SK-N-SH treated with all-trans-retinoic acid at 6 μM for 48 hours (cell line): ENCODE data around the gene ZNF469.

Experiments used
- ATAC-seq: fragments of 200-7000 bp; cut with Tn5 transposase; 3 replicates; pipeline ENCODE4 v1.9.1; 2020; ENCODE audit warnings: mild to moderate bottlenecking, moderate library complexity
- BACH2 ChIP-seq: fragments of 250-450 bp; sonication (Bioruptor Pico); IDR thresholded peaks from 2 replicates; pipeline ENCODE4 v1.9.0; 2021; ENCODE audit warnings: mild to moderate bottlenecking, borderline replicate concordance
- CSDC2 ChIP-seq: fragments of 250-450 bp; sonication (Bioruptor Pico); IDR thresholded peaks from 2 replicates; pipeline ENCODE4 v1.5.0; 2020; ENCODE audit warnings: mild to moderate bottlenecking, moderate library complexity
- ESRRG ChIP-seq: fragments of 250-450 bp; sonication (Bioruptor Pico); IDR thresholded peaks from 2 replicates; pipeline ENCODE4 v1.6.1; 2021; ENCODE audit warnings: mild to moderate bottlenecking
- GLIS3 ChIP-seq: fragments of 250-450 bp; sonication (Bioruptor Pico); IDR thresholded peaks from 2 replicates; pipeline ENCODE4 v1.5.0; 2020; ENCODE audit warnings: mild to moderate bottlenecking, moderate library complexity
- ISL1 ChIP-seq: fragments of 250-450 bp; sonication (Bioruptor Pico); IDR thresholded peaks from 2 replicates; pipeline ENCODE4 v2.1.2; 2022; ENCODE audit warnings: mild to moderate bottlenecking, moderate library complexity
- OSR1 ChIP-seq: fragments of 250-450 bp; sonication (Bioruptor Pico); IDR thresholded peaks from 2 replicates; pipeline ENCODE4 v1.8.0; 2022; ENCODE audit warnings: moderate library complexity, mild to moderate bottlenecking, inconsistent platforms
- PATZ1 ChIP-seq: fragments of 250-450 bp; sonication (Bioruptor Pico); IDR thresholded peaks from 2 replicates; pipeline ENCODE4 v1.8.0; 2020; ENCODE audit warnings: mild to moderate bottlenecking, moderate library complexity, borderline replicate concordance
- PPARA ChIP-seq: fragments of 250-450 bp; sonication (Bioruptor Pico); IDR thresholded peaks from 2 replicates; pipeline ENCODE4 v1.5.0; 2020; ENCODE audit warnings: mild to moderate bottlenecking, borderline replicate concordance
- RARB ChIP-seq: fragments of 250-450 bp; sonication (Bioruptor Pico); IDR thresholded peaks from 2 replicates; pipeline ENCODE4 v1.8.0; 2021; ENCODE audit warnings: mild to moderate bottlenecking, moderate library complexity
- SNAI2 ChIP-seq: fragments of 250-450 bp; sonication (Bioruptor Pico); IDR thresholded peaks from 2 replicates; pipeline ENCODE4 v1.5.0; 2020; ENCODE audit warnings: mild to moderate bottlenecking, moderate library complexity
- TCF4 ChIP-seq: fragments of 250-450 bp; sonication (Bioruptor Pico); IDR thresholded peaks from 2 replicates; pipeline ENCODE4 v1.8.0; 2021; ENCODE audit warnings: mild to moderate bottlenecking, moderate library complexity, borderline replicate concordance
- TOX ChIP-seq: fragments of 250-450 bp; sonication (Bioruptor Pico); IDR thresholded peaks from 2 replicates; pipeline ENCODE4 v1.8.0; 2021; ENCODE audit warnings: mild to moderate bottlenecking, moderate library complexity, borderline replicate concordance
- TSHZ2 ChIP-seq: fragments of 250-450 bp; sonication (Bioruptor Pico); IDR thresholded peaks from 2 replicates; pipeline ENCODE4 v1.5.0; 2020; ENCODE audit warnings: mild to moderate bottlenecking, moderate library complexity
- ZC3H10 ChIP-seq: fragments of 250-450 bp; sonication (Bioruptor Pico); IDR thresholded peaks from 2 replicates; pipeline ENCODE4 v1.5.1; 2021; ENCODE audit warnings: mild to moderate bottlenecking, moderate library complexity
- ZNF565 ChIP-seq: fragments of 450-650 bp; formaldehyde crosslinking; conservative IDR thresholded peaks from 2 replicates; pipeline ENCODE4 v1.5.0; 2020; ENCODE audit warnings: low read depth, mild to moderate bottlenecking, moderate library complexity
- ZNF70 ChIP-seq: fragments of 450-650 bp; formaldehyde crosslinking; IDR thresholded peaks from 2 replicates; pipeline ENCODE4 v1.5.0; 2020; ENCODE audit warnings: mild to moderate bottlenecking, moderate library complexity
- ZNF8 ChIP-seq: fragments of 450-650 bp; formaldehyde crosslinking; IDR thresholded peaks from 2 replicates; pipeline ENCODE4 v1.5.0; 2020; ENCODE audit warnings: mild to moderate bottlenecking, moderate library complexity
- TF ChIP-seq, protein P1 (sequence below): fragments of 250-450 bp; sonication (Bioruptor Pico); IDR thresholded peaks from 2 replicates; pipeline ENCODE4 v1.5.1; 2021; ENCODE audit warnings: mild to moderate bottlenecking, moderate library complexity
- TF ChIP-seq, protein P2 (sequence below): fragments of 250-450 bp; sonication (Bioruptor Pico); IDR thresholded peaks from 2 replicates; pipeline ENCODE4 v1.8.0; 2021; ENCODE audit warnings: low read depth, mild to moderate bottlenecking, moderate library complexity, borderline replicate concordance
- TF ChIP-seq, protein P3 (sequence below): fragments of 250-450 bp; sonication (Bioruptor Pico); IDR thresholded peaks from 2 replicates; pipeline ENCODE4 v1.5.1; 2020; ENCODE audit warnings: low read depth, mild to moderate bottlenecking, moderate library complexity

The ZNF469 gene

DNA sequence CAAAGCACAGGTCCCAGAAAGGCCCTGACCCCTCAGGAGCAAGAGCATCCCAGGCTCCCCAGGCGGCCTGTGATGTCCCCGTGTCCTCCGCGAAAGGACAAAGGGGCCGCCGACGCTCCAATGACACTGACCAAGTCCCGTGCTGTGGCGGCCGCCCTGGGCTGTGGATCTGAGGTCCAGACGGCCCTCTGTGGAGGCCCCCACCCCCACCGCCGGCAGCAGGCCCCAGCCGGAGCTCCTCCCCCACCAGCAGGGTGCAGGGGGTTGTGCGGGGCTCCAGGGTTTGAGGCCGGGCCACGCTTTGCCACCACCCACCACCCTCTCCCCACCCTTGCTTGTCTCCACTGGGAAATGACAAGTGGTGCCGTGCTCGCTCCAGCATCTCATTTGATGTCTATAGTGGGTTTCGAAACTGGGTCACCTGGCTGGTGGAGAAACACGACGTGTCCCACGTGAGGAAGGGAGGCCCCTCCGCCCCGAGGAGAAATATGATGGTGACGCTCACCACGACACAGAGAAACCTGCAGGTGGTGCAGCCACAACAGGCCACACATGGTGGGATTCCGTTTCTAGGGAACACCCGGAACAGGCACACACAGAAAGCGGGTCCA, 31.2 kb upstream of the ZNF469 start:
- ATAC-seq: no peak
- TF ChIP-seq CSDC2 (CRISPR knock-in tag) (no peak), TCF4 (CRISPR knock-in tag) (no peak), PPARA (CRISPR knock-in tag) (no peak), ZNF8 (CRISPR knock-in tag) (no peak), PATZ1 (no peak), BACH2 (no peak), SNAI2 (CRISPR knock-in tag) (no peak), ZC3H10 (no peak), OSR1 (no peak), ESRRG (CRISPR knock-in tag) (no peak), RARB (no peak), TOX (CRISPR knock-in tag) (no peak), TSHZ2 (no peak), ZNF565 (CRISPR knock-in tag) (no peak), ISL1 (CRISPR knock-in tag) (no peak)
- TF ChIP-seq, protein P1, sequence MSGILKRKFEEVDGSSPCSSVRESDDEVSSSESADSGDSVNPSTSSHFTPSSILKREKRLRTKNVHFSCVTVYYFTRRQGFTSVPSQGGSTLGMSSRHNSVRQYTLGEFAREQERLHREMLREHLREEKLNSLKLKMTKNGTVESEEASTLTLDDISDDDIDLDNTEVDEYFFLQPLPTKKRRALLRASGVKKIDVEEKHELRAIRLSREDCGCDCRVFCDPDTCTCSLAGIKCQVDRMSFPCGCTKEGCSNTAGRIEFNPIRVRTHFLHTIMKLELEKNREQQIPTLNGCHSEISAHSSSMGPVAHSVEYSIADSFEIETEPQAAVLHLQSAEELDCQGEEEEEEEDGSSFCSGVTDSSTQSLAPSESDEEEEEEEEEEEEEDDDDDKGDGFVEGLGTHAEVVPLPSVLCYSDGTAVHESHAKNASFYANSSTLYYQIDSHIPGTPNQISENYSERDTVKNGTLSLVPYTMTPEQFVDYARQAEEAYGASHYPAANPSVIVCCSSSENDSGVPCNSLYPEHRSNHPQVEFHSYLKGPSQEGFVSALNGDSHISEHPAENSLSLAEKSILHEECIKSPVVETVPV (CRISPR knock-in tag): no peak
- TF ChIP-seq, protein P2, sequence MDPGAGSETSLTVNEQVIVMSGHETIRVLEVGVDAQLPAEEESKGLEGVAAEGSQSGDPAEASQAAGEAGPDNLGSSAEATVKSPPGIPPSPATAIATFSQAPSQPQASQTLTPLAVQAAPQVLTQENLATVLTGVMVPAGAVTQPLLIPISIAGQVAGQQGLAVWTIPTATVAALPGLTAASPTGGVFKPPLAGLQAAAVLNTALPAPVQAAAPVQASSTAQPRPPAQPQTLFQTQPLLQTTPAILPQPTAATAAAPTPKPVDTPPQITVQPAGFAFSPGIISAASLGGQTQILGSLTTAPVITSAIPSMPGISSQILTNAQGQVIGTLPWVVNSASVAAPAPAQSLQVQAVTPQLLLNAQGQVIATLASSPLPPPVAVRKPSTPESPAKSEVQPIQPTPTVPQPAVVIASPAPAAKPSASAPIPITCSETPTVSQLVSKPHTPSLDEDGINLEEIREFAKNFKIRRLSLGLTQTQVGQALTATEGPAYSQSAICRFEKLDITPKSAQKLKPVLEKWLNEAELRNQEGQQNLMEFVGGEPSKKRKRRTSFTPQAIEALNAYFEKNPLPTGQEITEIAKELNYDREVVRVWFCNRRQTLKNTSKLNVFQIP (CRISPR knock-in tag): no peak
- TF ChIP-seq, protein P3, sequence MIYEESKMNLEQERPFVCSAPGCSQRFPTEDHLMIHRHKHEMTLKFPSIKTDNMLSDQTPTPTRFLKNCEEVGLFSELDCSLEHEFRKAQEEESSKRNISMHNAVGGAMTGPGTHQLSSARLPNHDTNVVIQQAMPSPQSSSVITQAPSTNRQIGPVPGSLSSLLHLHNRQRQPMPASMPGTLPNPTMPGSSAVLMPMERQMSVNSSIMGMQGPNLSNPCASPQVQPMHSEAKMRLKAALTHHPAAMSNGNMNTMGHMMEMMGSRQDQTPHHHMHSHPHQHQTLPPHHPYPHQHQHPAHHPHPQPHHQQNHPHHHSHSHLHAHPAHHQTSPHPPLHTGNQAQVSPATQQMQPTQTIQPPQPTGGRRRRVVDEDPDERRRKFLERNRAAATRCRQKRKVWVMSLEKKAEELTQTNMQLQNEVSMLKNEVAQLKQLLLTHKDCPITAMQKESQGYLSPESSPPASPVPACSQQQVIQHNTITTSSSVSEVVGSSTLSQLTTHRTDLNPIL (CRISPR knock-in tag): no peak

GRCh38 chr16:88352261-88353200, 30.2 kb upstream of the ZNF469 start:
- no peak for TF ChIP-seq TCF4 (CRISPR knock-in tag)
- no peak for TF ChIP-seq PPARA (CRISPR knock-in tag)
- TF ChIP-seq ZNF70 (CRISPR knock-in tag): no peak
- no peak for TF ChIP-seq ZC3H10
- TF ChIP-seq GLIS3: no peak
- no peak for TF ChIP-seq BACH2
- no peak for TF ChIP-seq OSR1
- TF ChIP-seq, protein P2 (CRISPR knock-in tag): no peak
- TF ChIP-seq, protein P1 (CRISPR knock-in tag): no peak
- TF ChIP-seq, all 23 proteins: peak for 0
- ATAC-seq: no peak
